ENCODE results near the gene TENM3.

The TENM3 gene

GRCh38 chr4:182600856-182601255 lies 357.7 kb downstream of the TENM3 start:
- Histone ChIP-seq H3K27ac (ENCODE audit: low read depth, low read length) (no peak overlapping the region), H3K4me3 (ENCODE audit: low read depth, low read length) (no peak overlapping the region), H3K4me1 (ENCODE audit: control insufficient read depth, insufficient read depth, low read length, unreplicated experiment) (peaks cover 15% of the 10 kb centered on the region), H3K36me3 (ENCODE audit: insufficient read depth, low read length) (no peaks in the 10 kb centered on the region), H2AFZ (ENCODE audit: low read length, unreplicated experiment) (no peak overlapping the region), H3K79me2 (ENCODE audit: control insufficient read depth, insufficient read depth, low read length, unreplicated experiment) (no peaks in the 10 kb centered on the region), H3K27me3 (ENCODE audit: insufficient read depth, low read length) (no peaks in the 10 kb centered on the region)

- H2AFZ ChIP-seq (ENCODE audit: low read length, unreplicated experiment): peak overlapping the region; percentile 54
- no peaks in the 10 kb centered on the region for H3K27me3 ChIP-seq (ENCODE audit: insufficient read depth, low read length)
- H3K79me2 ChIP-seq (ENCODE audit: control insufficient read depth, insufficient read depth, low read length, unreplicated experiment): no peaks in the 10 kb centered on the region
- peaks cover 15% of the 10 kb centered on the region for H3K4me1 ChIP-seq (ENCODE audit: control insufficient read depth, insufficient read depth, low read length, unreplicated experiment)
- no peaks in the 10 kb centered on the region for H3K36me3 ChIP-seq (ENCODE audit: insufficient read depth, low read length)
- peak overlapping the region; percentile 68 for H3K27ac ChIP-seq (ENCODE audit: low read depth, low read length)
- peak overlapping the region; percentile 3; the same call in 1 of the 2 replicates for H3K4me3 ChIP-seq (ENCODE audit: low read depth, low read length)
These were observed 361.0 kb downstream of the TENM3 start for GRCh38 chr4:182604161-182604622.

- Histone ChIP-seq H3K79me2 (ENCODE audit: control insufficient read depth, insufficient read depth, low read length, unreplicated experiment) (no peaks in the 10 kb centered on the region), H3K27ac (ENCODE audit: low read depth, low read length) (peak overlapping the region; percentile 68)
These were observed 361.8 kb downstream of the TENM3 start for GRCh38 chr4:182604953-182605352.

GRCh38 chr4:182608525-182608924 lies 365.3 kb downstream of the TENM3 start:
- H3K79me2 ChIP-seq (ENCODE audit: control insufficient read depth, insufficient read depth, low read length, unreplicated experiment): no peaks in the 10 kb centered on the region
- no peak overlapping the region for H2AFZ ChIP-seq (ENCODE audit: low read length, unreplicated experiment)
- H3K4me1 ChIP-seq (ENCODE audit: control insufficient read depth, insufficient read depth, low read length, unreplicated experiment): peaks cover 15% of the 10 kb centered on the region
- no peak overlapping the region for H3K27ac ChIP-seq (ENCODE audit: low read depth, low read length)
- H3K27me3 ChIP-seq (ENCODE audit: insufficient read depth, low read length): no peaks in the 10 kb centered on the region
- H3K4me3 ChIP-seq (ENCODE audit: low read depth, low read length): no peak overlapping the region
- H3K36me3 ChIP-seq (ENCODE audit: insufficient read depth, low read length): no peaks in the 10 kb centered on the region

More at GRCh38 chr4:182604953-182605352, 361.8 kb downstream of the TENM3 start:
- H2AFZ ChIP-seq (ENCODE audit: low read length, unreplicated experiment): no peak overlapping the region
- peaks cover 15% of the 10 kb centered on the region for H3K4me1 ChIP-seq (ENCODE audit: control insufficient read depth, insufficient read depth, low read length, unreplicated experiment)
- no peak overlapping the region for H3K4me3 ChIP-seq (ENCODE audit: low read depth, low read length)
- no peaks in the 10 kb centered on the region for H3K36me3 ChIP-seq (ENCODE audit: insufficient read depth, low read length)
- no peaks in the 10 kb centered on the region for H3K27me3 ChIP-seq (ENCODE audit: insufficient read depth, low read length)

DNA sequence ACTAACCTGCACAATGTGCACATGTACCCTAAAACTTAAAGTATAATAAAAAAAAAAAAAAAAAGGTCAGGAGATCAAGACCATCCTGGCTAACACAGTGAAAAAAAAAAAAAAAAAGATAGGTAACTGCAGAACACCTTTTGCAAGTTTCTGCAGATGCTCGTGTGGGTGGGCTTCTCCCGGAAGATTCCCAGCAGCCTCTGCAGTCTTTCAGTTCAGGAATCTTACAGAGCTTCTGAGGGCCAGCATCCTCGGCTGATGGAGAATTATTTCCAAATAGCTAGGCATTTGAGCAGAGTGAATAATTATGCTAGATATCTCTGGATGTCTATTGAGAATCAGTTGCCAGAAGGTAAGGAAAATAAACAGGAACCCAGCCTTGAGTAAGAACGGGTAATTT lies 373.3 kb downstream of the TENM3 start:
- Histone ChIP-seq H3K79me2 (ENCODE audit: control insufficient read depth, insufficient read depth, low read length, unreplicated experiment) (no peaks in the 10 kb centered on the region), H3K4me1 (ENCODE audit: control insufficient read depth, insufficient read depth, low read length, unreplicated experiment) (no peaks in the 10 kb centered on the region), H3K27ac (ENCODE audit: low read depth, low read length) (no peak overlapping the region), H3K4me3 (ENCODE audit: low read depth, low read length) (no peak overlapping the region), H2AFZ (ENCODE audit: low read length, unreplicated experiment) (no peak overlapping the region), H3K27me3 (ENCODE audit: insufficient read depth, low read length) (no peaks in the 10 kb centered on the region), H3K36me3 (ENCODE audit: insufficient read depth, low read length) (no peaks in the 10 kb centered on the region)

- H2AFZ ChIP-seq (ENCODE audit: low read length, unreplicated experiment): no peak overlapping the region
- H3K79me2 ChIP-seq (ENCODE audit: control insufficient read depth, insufficient read depth, low read length, unreplicated experiment): no peaks in the 10 kb centered on the region
- no peaks in the 10 kb centered on the region for H3K36me3 ChIP-seq (ENCODE audit: insufficient read depth, low read length)
- no peak overlapping the region for H3K27ac ChIP-seq (ENCODE audit: low read depth, low read length)
- H3K27me3 ChIP-seq (ENCODE audit: insufficient read depth, low read length): no peaks in the 10 kb centered on the region
- no peak overlapping the region for H3K4me3 ChIP-seq (ENCODE audit: low read depth, low read length)
- no peaks in the 10 kb centered on the region for H3K4me1 ChIP-seq (ENCODE audit: control insufficient read depth, insufficient read depth, low read length, unreplicated experiment)
These were observed 376.5 kb downstream of the TENM3 start for GRCh38 chr4:182619660-182620059.

- Histone ChIP-seq H3K27ac (ENCODE audit: low read depth, low read length) (no peak overlapping the region), H3K27me3 (ENCODE audit: insufficient read depth, low read length) (no peaks in the 10 kb centered on the region), H3K79me2 (ENCODE audit: control insufficient read depth, insufficient read depth, low read length, unreplicated experiment) (no peaks in the 10 kb centered on the region)
These were observed 377.1 kb downstream of the TENM3 start for GRCh38 chr4:182620111-182620980.

DNA sequence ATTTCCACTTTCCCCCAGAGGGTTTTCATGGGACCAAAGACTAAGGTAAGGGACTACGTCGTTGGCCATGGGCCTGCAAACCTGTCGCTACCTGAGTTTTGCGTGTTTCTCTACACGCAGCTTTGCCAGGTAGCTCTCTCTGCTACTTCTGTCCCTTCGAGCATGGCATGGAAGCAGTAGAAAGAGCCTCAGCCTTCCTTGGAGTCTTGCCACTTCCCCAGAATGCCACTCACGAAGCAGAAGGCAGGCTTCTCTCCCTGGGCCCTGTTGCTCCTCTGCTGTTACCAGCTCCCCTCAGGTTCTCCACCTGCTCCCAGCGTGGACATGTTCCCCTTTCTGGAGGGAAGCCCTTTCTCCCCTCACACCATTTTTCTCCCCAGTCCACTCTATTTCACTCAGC lies 381.1 kb downstream of the TENM3 start:
- Histone ChIP-seq H3K4me1 (ENCODE audit: control insufficient read depth, insufficient read depth, low read length, unreplicated experiment) (no peaks in the 10 kb centered on the region), H3K4me3 (ENCODE audit: low read depth, low read length) (no peak overlapping the region), H3K27ac (ENCODE audit: low read depth, low read length) (no peak overlapping the region), H3K36me3 (ENCODE audit: insufficient read depth, low read length) (no peaks in the 10 kb centered on the region), H2AFZ (ENCODE audit: low read length, unreplicated experiment) (no peak overlapping the region), H3K79me2 (ENCODE audit: control insufficient read depth, insufficient read depth, low read length, unreplicated experiment) (no peaks in the 10 kb centered on the region), H3K27me3 (ENCODE audit: insufficient read depth, low read length) (no peaks in the 10 kb centered on the region)

More at GRCh38 chr4:182620111-182620980, 377.1 kb downstream of the TENM3 start:
- no peak overlapping the region for H3K4me3 ChIP-seq (ENCODE audit: low read depth, low read length)
- H3K36me3 ChIP-seq (ENCODE audit: insufficient read depth, low read length): no peaks in the 10 kb centered on the region
- H3K4me1 ChIP-seq (ENCODE audit: control insufficient read depth, insufficient read depth, low read length, unreplicated experiment): no peaks in the 10 kb centered on the region
- no peak overlapping the region for H2AFZ ChIP-seq (ENCODE audit: low read length, unreplicated experiment)

GRCh38 chr4:182625193-182625592 lies 382.0 kb downstream of the TENM3 start:
- no peaks in the 10 kb centered on the region for H3K27me3 ChIP-seq (ENCODE audit: insufficient read depth, low read length)
- H3K27ac ChIP-seq (ENCODE audit: low read depth, low read length): no peak overlapping the region
- no peaks in the 10 kb centered on the region for H3K36me3 ChIP-seq (ENCODE audit: insufficient read depth, low read length)
- no peak overlapping the region for H3K4me3 ChIP-seq (ENCODE audit: low read depth, low read length)
- H3K79me2 ChIP-seq (ENCODE audit: control insufficient read depth, insufficient read depth, low read length, unreplicated experiment): no peaks in the 10 kb centered on the region
- no peak overlapping the region for H2AFZ ChIP-seq (ENCODE audit: low read length, unreplicated experiment)
- no peaks in the 10 kb centered on the region for H3K4me1 ChIP-seq (ENCODE audit: control insufficient read depth, insufficient read depth, low read length, unreplicated experiment)

DNA sequence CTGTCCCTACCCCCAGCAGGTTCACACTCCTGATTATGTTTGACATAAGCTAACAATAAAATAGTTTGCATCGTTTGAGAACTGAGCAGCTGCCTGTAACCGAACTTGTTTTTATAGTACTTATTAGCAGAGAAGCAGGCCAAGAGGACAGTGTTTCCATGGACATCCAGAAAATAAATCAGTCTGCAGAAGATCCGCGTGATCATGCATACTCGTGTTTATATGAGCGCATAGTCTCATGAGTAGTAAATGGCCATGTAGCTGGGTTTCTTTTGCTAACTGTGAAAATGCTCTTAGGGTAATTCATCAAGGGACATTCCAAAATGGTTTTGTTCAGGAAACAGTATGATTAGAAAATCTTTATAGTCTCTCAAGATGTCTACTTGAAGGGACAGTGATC lies 384.8 kb downstream of the TENM3 start:
- H3K4me3 ChIP-seq (ENCODE audit: low read depth, low read length): no peak overlapping the region
- no peaks in the 10 kb centered on the region for H3K27me3 ChIP-seq (ENCODE audit: insufficient read depth, low read length)
- no peaks in the 10 kb centered on the region for H3K36me3 ChIP-seq (ENCODE audit: insufficient read depth, low read length)
- no peaks in the 10 kb centered on the region for H3K4me1 ChIP-seq (ENCODE audit: control insufficient read depth, insufficient read depth, low read length, unreplicated experiment)
- no peaks in the 10 kb centered on the region for H3K79me2 ChIP-seq (ENCODE audit: control insufficient read depth, insufficient read depth, low read length, unreplicated experiment)
- H3K27ac ChIP-seq (ENCODE audit: low read depth, low read length): no peak overlapping the region
- H2AFZ ChIP-seq (ENCODE audit: low read length, unreplicated experiment): no peak overlapping the region

DNA sequence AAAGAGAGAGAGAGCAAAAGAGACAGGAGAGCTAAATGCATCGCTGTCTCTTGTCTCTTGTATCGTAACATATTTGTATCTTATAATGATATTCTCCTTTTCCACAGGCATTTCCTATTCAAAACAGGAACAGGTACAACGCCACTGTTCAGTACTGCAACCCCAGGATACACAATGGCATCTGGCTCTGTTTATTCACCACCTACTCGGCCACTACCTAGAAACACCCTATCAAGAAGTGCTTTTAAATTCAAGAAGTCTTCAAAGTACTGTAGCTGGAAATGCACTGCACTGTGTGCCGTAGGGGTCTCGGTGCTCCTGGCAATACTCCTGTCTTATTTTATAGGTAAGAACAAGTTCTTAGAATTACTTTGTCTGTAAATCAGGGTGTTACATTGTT lies 385.3 kb downstream of the TENM3 start:
- H3K4me1 ChIP-seq (ENCODE audit: control insufficient read depth, insufficient read depth, low read length, unreplicated experiment): no peaks in the 10 kb centered on the region
- H3K27me3 ChIP-seq (ENCODE audit: insufficient read depth, low read length): no peaks in the 10 kb centered on the region
- no peak overlapping the region for H2AFZ ChIP-seq (ENCODE audit: low read length, unreplicated experiment)
- H3K79me2 ChIP-seq (ENCODE audit: control insufficient read depth, insufficient read depth, low read length, unreplicated experiment): no peaks in the 10 kb centered on the region
- H3K27ac ChIP-seq (ENCODE audit: low read depth, low read length): no peak overlapping the region
- no peak overlapping the region for H3K4me3 ChIP-seq (ENCODE audit: low read depth, low read length)
- no peaks in the 10 kb centered on the region for H3K36me3 ChIP-seq (ENCODE audit: insufficient read depth, low read length)
